Stimulated activated effector memory CD8-positive, alpha-beta T cell treated with anti-CD3 and anti-CD28 coated beads, Interleukin-12 subunit alpha, Interleukin-12 subunit beta, amount 100 ng/mL, for 72 hours (primary cell): ENCODE data around the gene PRSS48.
A peak's percentile ranks its signal among the peaks of the same experiment; 100 is the strongest.
"Not testable (repeated sequence)": the region's sequence is repeated elsewhere in the genome, so short reads cannot be mapped to it uniquely, and the experiment has no call there.

Source experiments
- ATAC-seq: fragments of 150-1000 bp; cut with Tn5 transposase; 2 replicates; pipeline ENCODE4 v1.10.0; 2021
- DNase-seq, 2 donors: peaks; one replicate each; pipeline ENCODE4 v3.0.0; 2021 to 2022; ENCODE audit warnings: low spot score in 2 of 2
- H3K27ac Mint-ChIP-seq: one replicate; pipeline ENCODE4 v1.8.0; 2022; ENCODE audit warnings: mild to moderate bottlenecking, mixed read lengths
- H3K36me3 Mint-ChIP-seq: one replicate; pipeline ENCODE4 v1.8.0; 2022; ENCODE audit warnings: mild to moderate bottlenecking, mixed read lengths
- H3K4me1 Mint-ChIP-seq: one replicate; pipeline ENCODE4 v1.8.0; 2022; ENCODE audit warnings: mixed read lengths
- H3K4me3 Mint-ChIP-seq: one replicate; pipeline ENCODE4 v1.8.0; 2022; ENCODE audit warnings: mild to moderate bottlenecking, mixed read lengths
- H3K9me3 Mint-ChIP-seq: one replicate; pipeline ENCODE4 v1.8.0; 2022; ENCODE audit warnings: mixed read lengths

PRSS48 gene

GRCh38 chr4:151276787-151277562 is at the start of gene PRSS48:
Gene PRSS48, plus strand, starts transcription at chr4:151277161. Its CDS starts 12 bp downstream, at chr4:151277173.
- no peaks in the 10 kb centered on the region for H3K4me1 Mint-ChIP-seq
- H3K36me3 Mint-ChIP-seq = no peaks in the 10 kb centered on the region
- DNase-seq (peak; percentile 36 to 63), ATAC-seq (peak; percentile 59)
- no peak within 1 kb of the TSS for H3K27ac Mint-ChIP-seq
- H3K4me3 Mint-ChIP-seq = no peak within 1 kb of the TSS
- no peaks in the 10 kb centered on the region for H3K9me3 Mint-ChIP-seq

GRCh38 chr4:151227172-151227571 is 49.8 kb upstream of the PRSS48 start:
- H3K4me3 Mint-ChIP-seq = no peak overlapping the region
- H3K27ac Mint-ChIP-seq = no peak overlapping the region
- no peaks in the 10 kb centered on the region for H3K4me1 Mint-ChIP-seq
- DNase-seq (no peak), ATAC-seq (no peak)
- no peaks in the 10 kb centered on the region for H3K9me3 Mint-ChIP-seq
- H3K36me3 Mint-ChIP-seq = no peaks in the 10 kb centered on the region

GRCh38 chr4:151227731-151228130 is 49.2 kb upstream of the PRSS48 start:
- H3K4me3 Mint-ChIP-seq = no peak overlapping the region
- H3K4me1 Mint-ChIP-seq = no peaks in the 10 kb centered on the region
- no peaks in the 10 kb centered on the region for H3K36me3 Mint-ChIP-seq
- no peak for DNase-seq
- no peak overlapping the region for H3K27ac Mint-ChIP-seq
- H3K9me3 Mint-ChIP-seq = no peaks in the 10 kb centered on the region
- ATAC-seq = peak; percentile 37

GRCh38 chr4:151228189-151229119 is 48.5 kb upstream of the PRSS48 start:
- Mint-ChIP-seq H3K27ac (no peak overlapping the region), H3K4me3 (no peak overlapping the region), H3K4me1 (no peaks in the 10 kb centered on the region), H3K36me3 (no peaks in the 10 kb centered on the region), H3K9me3 (no peaks in the 10 kb centered on the region)
- DNase-seq (no peak), ATAC-seq (no peak)

- H3K4me1 Mint-ChIP-seq = no peaks in the 10 kb centered on the region
- no peak for ATAC-seq
- H3K36me3 Mint-ChIP-seq = no peaks in the 10 kb centered on the region
- no peaks in the 10 kb centered on the region for H3K9me3 Mint-ChIP-seq
- no peak overlapping the region for H3K4me3 Mint-ChIP-seq
- DNase-seq = no peak
- no peak overlapping the region for H3K27ac Mint-ChIP-seq
Observed at GRCh38 chr4:151231915-151232595, 44.9 kb upstream of the PRSS48 start.

GRCh38 chr4:151233600-151233999 is 43.4 kb upstream of the PRSS48 start:
- Mint-ChIP-seq H3K36me3 (no peaks in the 10 kb centered on the region), H3K27ac (no peak overlapping the region), H3K4me3 (no peak overlapping the region), H3K9me3 (no peaks in the 10 kb centered on the region), H3K4me1 (no peaks in the 10 kb centered on the region)
- no peak for DNase-seq
- no peak for ATAC-seq

- not testable (repeated sequence) for H3K4me3 Mint-ChIP-seq, H3K36me3 Mint-ChIP-seq, H3K9me3 Mint-ChIP-seq, ATAC-seq, H3K4me1 Mint-ChIP-seq, H3K27ac Mint-ChIP-seq, DNase-seq
Observed at GRCh38 chr4:151235373-151235772, 41.6 kb upstream of the PRSS48 start.

GRCh38 chr4:151236036-151236435 is 40.9 kb upstream of the PRSS48 start:
- Mint-ChIP-seq H3K4me3 (no peak overlapping the region), H3K27ac (no peak overlapping the region), H3K4me1 (no peaks in the 10 kb centered on the region), H3K9me3 (no peaks in the 10 kb centered on the region), H3K36me3 (no peaks in the 10 kb centered on the region)
- DNase-seq (no peak), ATAC-seq (no peak)

- Mint-ChIP-seq H3K27ac (no peak overlapping the region), H3K4me3 (no peak overlapping the region), H3K36me3 (no peaks in the 10 kb centered on the region), H3K4me1 (no peaks in the 10 kb centered on the region), H3K9me3 (no peaks in the 10 kb centered on the region)
- DNase-seq = no peak
- no peak for ATAC-seq
Observed at GRCh38 chr4:151238477-151238876, 38.5 kb upstream of the PRSS48 start.

- H3K4me3 Mint-ChIP-seq = no peak overlapping the region
- no peak for DNase-seq
- H3K36me3 Mint-ChIP-seq = no peaks in the 10 kb centered on the region
- no peaks in the 10 kb centered on the region for H3K9me3 Mint-ChIP-seq
- H3K4me1 Mint-ChIP-seq = no peaks in the 10 kb centered on the region
- no peak overlapping the region for H3K27ac Mint-ChIP-seq
- no peak for ATAC-seq
Observed at GRCh38 chr4:151239608-151240007, 37.4 kb upstream of the PRSS48 start.

GRCh38 chr4:151242305-151242704 is 34.7 kb upstream of the PRSS48 start:
- Mint-ChIP-seq H3K36me3 (no peaks in the 10 kb centered on the region), H3K27ac (no peak overlapping the region), H3K4me3 (no peak overlapping the region), H3K4me1 (no peaks in the 10 kb centered on the region), H3K9me3 (no peaks in the 10 kb centered on the region)
- ATAC-seq = no peak
- no peak for DNase-seq

GRCh38 chr4:151246742-151247141 is 30.2 kb upstream of the PRSS48 start:
- H3K36me3 Mint-ChIP-seq = no peaks in the 10 kb centered on the region
- no peaks in the 10 kb centered on the region for H3K9me3 Mint-ChIP-seq
- DNase-seq (no peak), ATAC-seq (no peak)
- H3K4me1 Mint-ChIP-seq = no peaks in the 10 kb centered on the region
- H3K4me3 Mint-ChIP-seq = no peak overlapping the region
- no peak overlapping the region for H3K27ac Mint-ChIP-seq

- Mint-ChIP-seq H3K9me3 (no peaks in the 10 kb centered on the region), H3K36me3 (no peaks in the 10 kb centered on the region), H3K4me3 (no peak overlapping the region), H3K27ac (no peak overlapping the region), H3K4me1 (no peaks in the 10 kb centered on the region)
- DNase-seq (no peak), ATAC-seq (no peak)
Observed at GRCh38 chr4:151247395-151247794, 29.6 kb upstream of the PRSS48 start.

GRCh38 chr4:151248519-151248918 is 28.4 kb upstream of the PRSS48 start:
- no peak for ATAC-seq
- H3K4me3 Mint-ChIP-seq = no peak overlapping the region
- DNase-seq = no peak
- H3K9me3 Mint-ChIP-seq = no peaks in the 10 kb centered on the region
- H3K27ac Mint-ChIP-seq = no peak overlapping the region
- no peaks in the 10 kb centered on the region for H3K36me3 Mint-ChIP-seq
- H3K4me1 Mint-ChIP-seq = no peaks in the 10 kb centered on the region

GRCh38 chr4:151250706-151251105 is 26.3 kb upstream of the PRSS48 start:
- no peaks in the 10 kb centered on the region for H3K4me1 Mint-ChIP-seq
- no peaks in the 10 kb centered on the region for H3K9me3 Mint-ChIP-seq
- DNase-seq (no peak), ATAC-seq (no peak)
- no peak overlapping the region for H3K4me3 Mint-ChIP-seq
- H3K27ac Mint-ChIP-seq = no peak overlapping the region
- no peaks in the 10 kb centered on the region for H3K36me3 Mint-ChIP-seq
